Mesendoderm (in vitro differentiated cells): ENCODE measurements around the gene TMC8.

Experiments
- DNase-seq: peaks from one replicate; pipeline ENCODE4 v3.0.0; 2013
- H2AK5ac ChIP-seq: 2 replicates; pipeline ENCODE4 v1.6.1; 2013; ENCODE audit warnings: low read length, inconsistent platforms
- H2BK120ac ChIP-seq: 2 replicates; pipeline ENCODE4 v1.6.1; 2013; ENCODE audit warnings: low read depth, mild to moderate bottlenecking, low read length, moderate library complexity, mixed read lengths
- H2BK15ac ChIP-seq: replicated peaks from 2 replicates; pipeline ENCODE4 v1.6.1; 2013; ENCODE audit warnings: low read depth, mild to moderate bottlenecking, moderate library complexity
- H2BK5ac ChIP-seq: 2 replicates; pipeline ENCODE4 v1.6.1; 2013; ENCODE audit warnings: low read length, inconsistent platforms
- H3K18ac ChIP-seq: 2 replicates; pipeline ENCODE4 v1.6.1; 2013; ENCODE audit warnings: mild to moderate bottlenecking, low read length, mixed read lengths
- H3K23ac ChIP-seq: one replicate; pipeline ENCODE4 v1.6.1; 2013; ENCODE audit warnings: low read length
- H3K27ac ChIP-seq: 2 replicates; pipeline ENCODE4 v1.5.1; 2013; ENCODE audit warnings: low read depth, mild to moderate bottlenecking, inconsistent platforms, low read length, moderate library complexity
- H3K27me3 ChIP-seq: 2 replicates; pipeline ENCODE4 v1.6.1; 2013; ENCODE audit warnings: low read length, control low read depth, mild to moderate bottlenecking, inconsistent platforms; ENCODE audit not compliant: insufficient read depth, poor library complexity
- H3K36me3 ChIP-seq: 2 replicates; pipeline ENCODE4 v1.6.1; 2013; ENCODE audit warnings: low read length, inconsistent platforms; ENCODE audit not compliant: control insufficient read depth, insufficient read depth
- H3K4ac ChIP-seq: one replicate; pipeline ENCODE4 v1.6.1; 2013; ENCODE audit warnings: low read depth, mild to moderate bottlenecking, low read length, moderate library complexity
- H3K4me1 ChIP-seq: 2 replicates; pipeline ENCODE4 v1.6.1; 2013; ENCODE audit warnings: low read depth, low read length, inconsistent platforms; ENCODE audit not compliant: control insufficient read depth
- H3K4me2 ChIP-seq: 2 replicates; pipeline ENCODE4 v1.6.1; 2013; ENCODE audit warnings: low read length
- H3K4me3 ChIP-seq: 2 replicates; pipeline ENCODE4 v1.5.1; 2013; ENCODE audit warnings: mild to moderate bottlenecking, low read length
- H3K56ac ChIP-seq: one replicate; pipeline ENCODE4 v1.6.1; 2013; ENCODE audit warnings: low read length
- H3K79me1 ChIP-seq: 2 replicates; pipeline ENCODE4 v1.6.1; 2013; ENCODE audit warnings: low read length, inconsistent platforms
- H3K79me2 ChIP-seq: 2 replicates; pipeline ENCODE4 v1.6.1; 2013; ENCODE audit warnings: mild to moderate bottlenecking, low read length; ENCODE audit not compliant: control insufficient read depth, insufficient read depth
- H3K9ac ChIP-seq: 2 replicates; pipeline ENCODE4 v1.6.1; 2013; ENCODE audit warnings: low read length, inconsistent platforms
- H4K5ac ChIP-seq: one replicate; pipeline ENCODE4 v1.6.1; 2013; ENCODE audit warnings: low read length
- H4K8ac ChIP-seq: one replicate; pipeline ENCODE4 v1.6.1; 2013; ENCODE audit warnings: low read depth, mild to moderate bottlenecking, control low read depth, low read length, moderate library complexity
- whole genome bisulfite sequencing: extraction: QIAGEN DNeasy Blood & Tissue Kit; methylation state at CpG from one replicate; pipeline ENCODE4 v1.1.7; 2013; ENCODE audit warnings: low lambda C conversion rate, missing lambda C conversion rate; ENCODE audit not compliant: insufficient coverage; ENCODE audit errors: extremely low coverage; 5-methylcytosine and 5-hydroxymethylcytosine counted together

Gene TMC8

DNA sequence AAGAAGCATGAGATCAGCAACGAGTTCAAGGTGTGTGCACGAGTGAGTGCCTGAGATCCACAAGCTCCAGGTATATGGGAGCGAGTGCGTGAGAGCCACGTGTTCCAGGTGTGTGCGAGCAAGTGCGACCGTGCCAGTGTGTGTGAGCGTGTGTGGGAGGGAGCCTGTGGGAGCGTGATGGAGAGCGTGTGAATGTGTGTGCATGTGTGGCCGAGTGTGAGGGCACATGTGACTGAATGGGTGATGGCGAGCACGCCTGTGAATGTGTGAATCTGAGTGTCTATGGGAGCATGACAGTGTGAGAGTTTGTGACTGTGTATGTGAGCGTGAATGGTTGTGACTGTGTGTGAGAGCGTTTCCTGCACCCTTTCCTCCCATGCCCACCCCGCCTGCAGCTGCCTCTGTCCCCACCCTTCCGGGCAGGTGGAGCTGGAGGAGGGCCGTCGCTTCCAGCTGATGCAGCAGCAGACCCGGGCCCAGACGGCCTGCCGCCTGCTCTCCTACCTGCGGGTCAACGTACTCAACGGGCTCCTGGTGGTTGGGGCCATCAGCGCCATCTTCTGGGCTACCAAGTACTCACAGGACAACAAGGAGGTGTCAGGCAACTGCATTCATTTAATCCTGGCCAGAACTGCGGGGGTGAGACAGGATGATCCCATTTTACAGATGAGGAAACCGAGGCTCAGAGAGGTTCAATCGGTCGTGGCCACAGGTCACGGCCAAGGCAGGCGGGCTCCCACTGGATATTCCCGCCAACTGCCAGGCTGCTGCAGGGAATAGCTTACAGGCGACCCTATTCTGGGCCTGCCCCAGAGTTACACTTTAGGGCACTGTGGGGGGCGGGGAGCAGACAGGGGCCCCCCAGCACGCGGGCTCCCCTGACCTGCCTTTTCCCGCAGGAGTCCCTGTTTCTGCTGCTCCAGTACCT, 3.7 kb downstream of the TMC8 start:
- Histone ChIP-seq H4K8ac (no peak overlapping the region), H3K79me2 (no peaks in the 10 kb centered on the region), H3K36me3 (no peaks in the 10 kb centered on the region), H4K5ac (no peak overlapping the region), H3K4me2 (no peak overlapping the region), H3K27ac (no peak overlapping the region), H2BK15ac (no peak overlapping the region), H3K9ac (peak overlapping the region; percentile 1), H3K79me1 (no peaks in the 10 kb centered on the region), H3K27me3 (no peaks in the 10 kb centered on the region), H3K18ac (no peak overlapping the region), H3K23ac (no peak overlapping the region), H3K4ac (no peak overlapping the region), H3K4me1 (peaks cover 9% of the 10 kb centered on the region), H2BK5ac (no peak overlapping the region), H2BK120ac (no peak overlapping the region), H2AK5ac (peak overlapping the region; percentile 59), H3K56ac (peak overlapping the region; percentile 17), H3K4me3 (no peak overlapping the region)
- WGBS, result no CpG with 5 or more reads among the region's 39 CpGs
- DNase-seq, result peak; percentile 94

DNA sequence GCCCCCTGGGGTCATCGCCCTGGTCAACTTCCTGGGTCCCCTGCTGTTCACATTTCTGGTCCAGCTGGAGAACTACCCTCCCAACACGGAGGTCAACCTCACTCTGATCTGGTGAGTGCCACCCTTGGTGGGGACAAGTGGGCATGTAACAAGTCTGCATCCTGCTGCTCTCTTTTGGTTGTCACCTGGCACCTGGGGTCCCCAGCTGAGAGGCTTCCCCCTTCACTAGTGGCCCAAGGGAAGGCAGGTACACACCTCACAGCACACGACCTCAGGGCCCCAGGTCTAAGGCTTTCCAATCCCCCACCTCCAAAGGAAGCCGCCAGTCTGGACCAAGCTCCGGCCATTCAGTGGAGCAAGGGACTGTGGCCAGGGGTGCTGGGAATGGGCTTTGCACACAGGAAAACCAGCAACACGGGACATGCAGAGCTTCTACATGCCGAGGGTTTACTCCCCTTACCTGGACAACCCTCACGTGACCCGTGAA, 4.4 kb downstream of the TMC8 start:
- Histone ChIP-seq H3K23ac (no peak overlapping the region), H3K79me1 (no peaks in the 10 kb centered on the region), H3K36me3 (no peaks in the 10 kb centered on the region), H2BK5ac (no peak overlapping the region), H4K5ac (no peak overlapping the region), H3K9ac (no peak overlapping the region), H3K56ac (peak overlapping the region; percentile 10), H3K18ac (no peak overlapping the region), H3K27ac (no peak overlapping the region), H2AK5ac (no peak overlapping the region), H3K4me2 (no peak overlapping the region), H3K27me3 (no peaks in the 10 kb centered on the region), H3K4me3 (no peak overlapping the region), H2BK120ac (no peak overlapping the region), H3K79me2 (no peaks in the 10 kb centered on the region), H4K8ac (no peak overlapping the region), H3K4ac (no peak overlapping the region), H2BK15ac (no peak overlapping the region), H3K4me1 (peaks cover 3% of the 10 kb centered on the region)
- DNase-seq, result no peak
- WGBS, result no CpG with 5 or more reads among the region's 9 CpGs

DNA sequence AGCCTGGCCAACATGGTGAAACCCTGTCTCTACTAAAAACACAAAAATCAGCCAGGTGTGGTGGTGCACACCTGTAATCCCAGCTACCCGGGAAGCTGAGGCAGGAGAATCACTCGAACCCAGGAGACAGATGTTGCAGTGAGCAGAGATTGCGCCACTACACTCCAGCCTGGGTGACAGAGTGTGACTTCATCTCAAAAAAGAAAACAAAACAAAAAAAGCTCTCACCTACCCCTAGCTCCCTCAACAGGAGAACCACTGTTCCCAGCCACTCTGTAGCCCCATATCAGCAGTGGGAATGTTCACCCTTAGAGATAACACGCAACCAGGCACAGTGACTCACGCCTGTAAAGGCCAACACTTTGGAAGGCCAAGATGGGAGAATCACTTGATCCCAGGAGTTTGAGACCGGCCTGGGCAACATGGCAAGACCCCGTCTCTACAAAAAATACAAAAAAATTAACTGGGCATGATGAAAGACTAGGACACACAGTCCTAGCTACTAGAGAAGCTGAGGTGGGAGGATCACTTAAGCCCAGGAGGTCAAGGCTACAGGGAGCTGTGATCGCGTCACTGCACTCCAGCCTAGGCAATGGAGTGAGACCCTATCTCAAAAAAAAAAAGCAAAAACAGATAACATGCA, 5.4 kb downstream of the TMC8 start:
- H3K4ac ChIP-seq, result no peak overlapping the region
- H3K4me1 ChIP-seq, result no peaks in the 10 kb centered on the region
- H2BK15ac ChIP-seq, result no peak overlapping the region
- H3K27me3 ChIP-seq, result no peaks in the 10 kb centered on the region
- no peak overlapping the region for H4K8ac ChIP-seq
- H3K9ac ChIP-seq, result no peak overlapping the region
- no peaks in the 10 kb centered on the region for H3K79me1 ChIP-seq
- no peak overlapping the region for H2BK120ac ChIP-seq
- H3K56ac ChIP-seq, result no peak overlapping the region
- H3K27ac ChIP-seq, result no peak overlapping the region
- H4K5ac ChIP-seq, result no peak overlapping the region
- DNase-seq, result no peak
- no peak overlapping the region for H3K4me3 ChIP-seq
- H3K79me2 ChIP-seq, result no peaks in the 10 kb centered on the region
- WGBS, result no CpG with 5 or more reads among the region's 9 CpGs
- H2AK5ac ChIP-seq, result no peak overlapping the region
- H2BK5ac ChIP-seq, result no peak overlapping the region
- no peak overlapping the region for H3K4me2 ChIP-seq
- H3K18ac ChIP-seq, result no peak overlapping the region
- no peak overlapping the region for H3K23ac ChIP-seq
- no peaks in the 10 kb centered on the region for H3K36me3 ChIP-seq

DNA sequence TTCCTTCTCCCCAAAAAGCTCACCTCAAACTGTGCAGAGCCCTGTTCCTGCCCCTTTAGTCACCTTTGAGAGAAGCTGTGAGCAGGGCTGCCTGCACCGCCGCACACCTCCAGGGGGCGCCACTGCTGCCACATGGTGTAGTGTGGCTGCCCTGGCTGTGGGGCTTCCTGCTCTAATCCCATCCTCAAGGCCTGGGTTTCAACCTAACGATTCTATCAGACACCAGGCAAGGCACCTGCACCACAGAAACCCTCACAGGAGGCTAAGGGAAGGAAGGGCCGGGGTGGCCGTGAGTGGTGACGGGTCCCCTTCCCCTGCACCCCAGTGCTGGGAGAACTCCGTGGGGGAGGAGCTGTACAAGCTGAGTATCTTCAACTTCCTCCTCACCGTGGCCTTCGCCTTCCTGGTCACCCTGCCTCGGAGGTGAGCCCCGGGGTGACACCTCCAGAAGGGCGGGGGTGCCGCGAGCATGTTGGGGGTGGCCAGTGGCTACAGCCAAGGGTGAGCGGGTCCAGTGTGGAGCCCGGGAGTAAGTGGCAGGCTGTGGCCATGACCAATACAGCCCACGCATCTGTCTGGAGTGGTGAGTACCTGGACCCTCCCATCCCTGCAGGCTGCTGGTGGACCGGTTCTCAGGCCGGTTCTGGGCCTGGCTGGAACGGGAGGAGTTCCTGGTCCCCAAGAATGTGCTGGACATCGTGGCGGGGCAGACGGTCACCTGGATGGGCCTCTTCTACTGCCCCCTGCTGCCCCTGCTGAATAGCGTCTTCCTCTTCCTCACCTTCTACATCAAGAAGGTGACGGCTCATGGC, 7.0 kb downstream of the TMC8 start:
- Histone ChIP-seq H4K5ac (no peak overlapping the region), H3K4me3 (no peak overlapping the region), H2BK120ac (no peak overlapping the region), H3K79me1 (no peaks in the 10 kb centered on the region), H3K56ac (no peak overlapping the region), H3K4me1 (no peaks in the 10 kb centered on the region), H3K9ac (no peak overlapping the region), H2BK5ac (no peak overlapping the region), H3K4me2 (no peak overlapping the region), H4K8ac (no peak overlapping the region), H3K18ac (no peak overlapping the region), H3K27me3 (no peaks in the 10 kb centered on the region), H3K27ac (no peak overlapping the region), H3K36me3 (no peaks in the 10 kb centered on the region), H2AK5ac (no peak overlapping the region), H3K79me2 (no peaks in the 10 kb centered on the region), H3K23ac (no peak overlapping the region), H3K4ac (no peak overlapping the region), H2BK15ac (no peak overlapping the region)
- WGBS, result no CpG with 5 or more reads among the region's 26 CpGs
- DNase-seq, result peak; percentile 51

DNA sequence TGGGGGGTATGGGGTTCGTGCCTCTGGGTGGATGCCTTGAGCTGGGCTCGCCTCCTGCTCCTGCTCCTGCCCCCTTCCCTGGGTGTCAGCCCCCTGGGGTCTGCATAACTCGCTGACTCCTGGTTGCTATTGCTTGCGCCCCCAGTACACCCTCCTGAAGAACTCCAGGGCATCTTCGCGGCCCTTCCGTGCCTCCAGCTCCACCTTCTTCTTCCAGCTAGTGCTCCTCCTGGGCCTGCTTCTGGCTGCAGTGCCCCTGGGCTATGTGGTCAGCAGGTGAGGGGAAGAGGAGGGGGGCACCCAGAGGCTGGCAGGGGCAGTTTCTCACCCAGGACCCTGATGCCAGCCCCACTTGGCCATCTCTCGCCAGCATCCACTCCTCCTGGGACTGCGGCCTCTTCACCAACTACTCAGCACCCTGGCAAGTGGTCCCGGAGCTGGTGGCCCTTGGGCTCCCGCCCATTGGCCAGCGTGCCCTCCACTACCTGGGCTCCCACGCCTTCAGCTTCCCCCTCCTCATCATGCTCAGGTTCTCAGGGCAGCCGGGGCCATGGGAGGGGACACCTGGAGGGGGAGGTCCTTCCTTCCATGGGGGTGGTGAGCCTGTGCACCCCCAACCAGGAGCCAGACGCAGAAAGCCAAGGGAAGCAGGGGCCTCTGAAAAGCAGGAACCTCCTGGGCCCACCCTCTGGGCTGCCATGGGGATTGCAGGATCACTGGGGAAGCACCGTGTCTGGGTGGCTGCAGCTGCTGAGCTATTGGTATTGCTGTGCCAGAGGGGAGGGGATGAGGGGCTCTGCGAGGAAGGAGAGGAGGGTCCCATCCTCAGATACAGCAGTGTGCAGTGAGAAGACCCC, 7.9 kb downstream of the TMC8 start:
- no CpG with 5 or more reads among the region's 17 CpGs for WGBS
- Histone ChIP-seq H3K18ac (no peak overlapping the region), H3K4me1 (no peaks in the 10 kb centered on the region), H2BK120ac (no peak overlapping the region), H2BK15ac (no peak overlapping the region), H3K23ac (no peak overlapping the region), H3K27ac (no peak overlapping the region), H3K4ac (no peak overlapping the region), H4K5ac (no peak overlapping the region), H2BK5ac (no peak overlapping the region), H3K56ac (no peak overlapping the region), H3K4me2 (no peak overlapping the region), H3K36me3 (no peaks in the 10 kb centered on the region), H2AK5ac (no peak overlapping the region), H4K8ac (no peak overlapping the region), H3K27me3 (no peaks in the 10 kb centered on the region), H3K4me3 (no peak overlapping the region), H3K9ac (no peak overlapping the region), H3K79me2 (no peaks in the 10 kb centered on the region), H3K79me1 (no peaks in the 10 kb centered on the region)
- no peak for DNase-seq
